ENCODE data around the gene PABPN1. TPM values are rescaled to one million over a fixed set of nuclear protein-coding genes. Genes with fewer than 3 reads are reported as not detected.
"Not testable (repeated sequence)": the region's sequence is repeated elsewhere in the genome, so short reads cannot be mapped to it uniquely, and the experiment has no call there.

The PABPN1 gene
- total RNA-seq, 1 experiment from 2014 or later = 184 TPM

DNA sequence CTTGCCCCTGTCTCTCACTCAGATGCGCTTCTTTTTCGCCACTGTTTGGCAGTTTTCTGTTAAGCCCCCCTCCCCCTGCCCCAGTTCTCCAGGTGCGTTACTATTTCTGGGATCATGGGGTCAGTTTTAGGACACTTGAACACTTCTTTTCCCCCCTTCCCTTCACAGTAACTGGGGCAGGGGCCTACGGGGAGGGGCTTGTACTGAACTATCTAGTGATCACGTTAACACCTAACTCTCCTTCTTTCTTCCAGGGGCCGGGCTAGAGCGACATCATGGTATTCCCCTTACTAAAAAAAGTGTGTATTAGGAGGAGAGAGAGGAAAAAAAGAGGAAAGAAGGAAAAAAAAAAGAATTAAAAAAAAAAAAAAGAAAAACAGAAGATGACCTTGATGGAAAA is 3.7 kb downstream of the PABPN1 start:
- Histone ChIP-seq H4K20me1 (ENCODE audit: insufficient read depth) (no peaks in the 10 kb centered on the region), H3K27ac (ENCODE audit: low read depth, low read length) (no peak overlapping the region), H2AFZ (ENCODE audit: low read depth, low read length, poor library complexity, severe bottlenecking) (no peak overlapping the region), H3K27me3 (ENCODE audit: insufficient read depth, low read length) (no peaks in the 10 kb centered on the region), H3K9ac (ENCODE audit: low read length) (no peak overlapping the region), H3K79me2 (ENCODE audit: insufficient read depth, low read length) (peaks cover 30% of the 10 kb centered on the region), H3K9me3 (ENCODE audit: control insufficient read depth in 1 of 2, insufficient read depth in 1 of 2, low read depth in 1 of 2, low read length in 2 of 2) (no peaks in the 10 kb centered on the region), H3K4me2 (ENCODE audit: low read length) (no peak overlapping the region), H3K4me3 (replicated peaks in 1 of 2; ENCODE audit: low read depth in 1 of 2, low read length in 2 of 2) (no peak overlapping the region), H3K36me3 (ENCODE audit: control insufficient read depth in 1 of 2, insufficient read depth in 2 of 2, low read length in 2 of 2) (peaks cover 26 to 30% of the 10 kb centered on the region in 2 experiments; a peak in 3 of 4 replicates), H3K9me2 (ENCODE audit: insufficient read depth) (no peaks in the 10 kb centered on the region), H3K4me1 (ENCODE audit: control insufficient read depth in 1 of 2, insufficient read depth in 2 of 2, low read length in 2 of 2) (peaks cover 9 to 19% of the 10 kb centered on the region in 2 experiments; a peak in 3 of 4 replicates)
- ChIA-PET RAD21 (ENCODE audit: low non-redundant PET in 1 of 2, low total read pairs in 2 of 2, uncharacterized antibody in 2 of 2, unreplicated experiment in 2 of 2) (no interaction called here), POLR2A (no interaction called here), CTCF (no interaction called here)
- TF ChIP-seq EZH2phosphoT487 (IDR thresholded peaks at IDR 0.05; ENCODE audit: borderline replicate concordance) (no peak), EGR1 (IDR thresholded peaks at IDR 0.05; ENCODE audit: low read depth) (no peak), EZH2 (IDR thresholded peaks at IDR 0.05) (no peak), ELF1 (IDR thresholded peaks at IDR 0.05; ENCODE audit: borderline replicate concordance, low read depth) (no peak)
- TF ChIP-seq, protein P1, sequence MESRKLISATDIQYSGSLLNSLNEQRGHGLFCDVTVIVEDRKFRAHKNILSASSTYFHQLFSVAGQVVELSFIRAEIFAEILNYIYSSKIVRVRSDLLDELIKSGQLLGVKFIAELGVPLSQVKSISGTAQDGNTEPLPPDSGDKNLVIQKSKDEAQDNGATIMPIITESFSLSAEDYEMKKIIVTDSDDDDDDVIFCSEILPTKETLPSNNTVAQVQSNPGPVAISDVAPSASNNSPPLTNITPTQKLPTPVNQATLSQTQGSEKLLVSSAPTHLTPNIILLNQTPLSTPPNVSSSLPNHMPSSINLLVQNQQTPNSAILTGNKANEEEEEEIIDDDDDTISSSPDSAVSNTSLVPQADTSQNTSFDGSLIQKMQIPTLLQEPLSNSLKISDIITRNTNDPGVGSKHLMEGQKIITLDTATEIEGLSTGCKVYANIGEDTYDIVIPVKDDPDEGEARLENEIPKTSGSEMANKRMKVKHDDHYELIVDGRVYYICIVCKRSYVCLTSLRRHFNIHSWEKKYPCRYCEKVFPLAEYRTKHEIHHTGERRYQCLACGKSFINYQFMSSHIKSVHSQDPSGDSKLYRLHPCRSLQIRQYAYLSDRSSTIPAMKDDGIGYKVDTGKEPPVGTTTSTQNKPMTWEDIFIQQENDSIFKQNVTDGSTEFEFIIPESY (IDR thresholded peaks at IDR 0.05; ENCODE audit: extremely low read depth, insufficient replicate concordance, low read length) = no peak
- ATAC-seq = no peak
- no TSS peak for BruUV-seq (replicated peaks)
- intact Hi-C loops (cut with micrococcal nuclease) = loop anchor here (5.0 kb wide), 1 partner anchor 132 kb away; no protein-coding TSS in a partner anchor
- no peak for DNase-seq (ENCODE audit: low read depth, low spot score)

- peaks cover 24 to 30% of the 10 kb centered on the region in 2 experiments; a peak in 3 of 4 replicates for H3K36me3 ChIP-seq (ENCODE audit: control insufficient read depth in 1 of 2, insufficient read depth in 2 of 2, low read length in 2 of 2)
- not testable (repeated sequence) for H4K20me1 ChIP-seq (ENCODE audit: insufficient read depth); H3K4me2 ChIP-seq (ENCODE audit: low read length); H3K9me2 ChIP-seq (ENCODE audit: insufficient read depth); BruUV-seq (replicated peaks); ATAC-seq; H3K4me3 ChIP-seq (replicated peaks in 1 of 2; ENCODE audit: low read depth in 1 of 2, low read length in 2 of 2); DNase-seq (ENCODE audit: low read depth, low spot score); H3K9ac ChIP-seq (ENCODE audit: low read length); H3K27ac ChIP-seq (ENCODE audit: low read depth, low read length); H3K9me3 ChIP-seq (ENCODE audit: control insufficient read depth in 1 of 2, insufficient read depth in 1 of 2, low read depth in 1 of 2, low read length in 2 of 2); H2AFZ ChIP-seq (ENCODE audit: low read depth, low read length, poor library complexity, severe bottlenecking); H3K27me3 ChIP-seq (ENCODE audit: insufficient read depth, low read length)
- peaks cover 30% of the 10 kb centered on the region for H3K79me2 ChIP-seq (ENCODE audit: insufficient read depth, low read length)
- CTCF ChIA-PET = interaction anchor here (1.8 to 3.0 kb wide), 5 partner anchors 18 to 131 kb away, joined by 5 to 23 read pairs (median 6); partner anchors contain the start of gene PPP1R3E
- H3K4me1 ChIP-seq (ENCODE audit: control insufficient read depth in 1 of 2, insufficient read depth in 2 of 2, low read length in 2 of 2) = peaks cover 3 to 11% of the 10 kb centered on the region in 2 experiments; a peak in 3 of 4 replicates
- intact Hi-C loops (cut with micrococcal nuclease) = loop anchor here (5.0 kb wide), 1 partner anchor 132 kb away; no protein-coding TSS in a partner anchor
- RAD21 ChIA-PET (ENCODE audit: low non-redundant PET in 1 of 2, low total read pairs in 2 of 2, uncharacterized antibody in 2 of 2, unreplicated experiment in 2 of 2) = interaction anchor here in 1 of 2 experiments (1.2 kb wide), 1 partner anchor 55 kb away, joined by 8 read pairs; no protein-coding TSS in a partner anchor
- POLR2A ChIA-PET = interaction anchor here (1.3 kb wide), 1 partner anchor 54 kb away, joined by 3 read pairs; no protein-coding TSS in a partner anchor
Measured at GRCh38 chr14:23325746-23326145, 4.5 kb downstream of the PABPN1 start.
